ENCODE data around the gene PLCB4.

GRCh38 chr20:9211016-9211760, 142.3 kb downstream of the PLCB4 start:
- TF ChIP-seq POLR2A (IDR thresholded peaks at IDR 0.05) (no peak), EP300 (IDR thresholded peaks at IDR 0.05) (no peak), CTCF (IDR thresholded peaks at IDR 0.05) (no peak)
